Astrocyte (in vitro differentiated cells and primary cell): Measurements from ENCODE around the gene TNFSF8. TPM values are rescaled to one million over a fixed set of nuclear protein-coding genes. Genes with fewer than 3 reads are reported as not detected.
A peak's percentile ranks its signal among the peaks of the same experiment; 100 is the strongest.

ENCODE experiments used
- DNase-seq: peaks from one replicate; pipeline ENCODE4 v3.0.0-alpha.2; 2010; ENCODE audit warnings: low read depth
- FAIRE-seq: peaks from 2 replicates; lab custom pipeline; 2011; peaks lifted over from hg19 to GRCh38; lab: Jason Lieb, UNC
- H2AFZ ChIP-seq: 2 replicates; pipeline ENCODE4 v1.6.0; 2012; ENCODE audit warnings: low read depth, low read length, inconsistent platforms
- H3K27ac ChIP-seq: 2 replicates; pipeline ENCODE4 v1.5.1; 2011; ENCODE audit warnings: low read depth, low read length, inconsistent platforms
- H3K27me3 ChIP-seq: 2 replicates; pipeline ENCODE4 v1.6.0; 2011; ENCODE audit warnings: low read length, inconsistent platforms; ENCODE audit not compliant: insufficient read depth
- H3K36me3 ChIP-seq: 2 replicates; pipeline ENCODE4 v1.5.1; 2011; ENCODE audit warnings: low read length, inconsistent platforms; ENCODE audit not compliant: insufficient read depth
- H3K4me1 ChIP-seq: 2 replicates; pipeline ENCODE4 v1.5.1; 2011; ENCODE audit warnings: low read length, inconsistent platforms; ENCODE audit not compliant: insufficient read depth
- H3K4me2 ChIP-seq: 2 replicates; pipeline ENCODE4 v1.6.0; 2012; ENCODE audit warnings: low read length, inconsistent platforms
- H3K4me3 ChIP-seq: 2 replicates; pipeline ENCODE4 v1.5.1; 2011; ENCODE audit warnings: low read depth, mild to moderate bottlenecking, low read length, inconsistent platforms; ENCODE audit not compliant: insufficient read depth
- H3K79me2 ChIP-seq: 2 replicates; pipeline ENCODE4 v1.6.0; 2012; ENCODE audit warnings: mild to moderate bottlenecking, low read length, inconsistent platforms; ENCODE audit not compliant: insufficient read depth
- H3K9ac ChIP-seq: 2 replicates; pipeline ENCODE4 v1.6.0; 2012; ENCODE audit warnings: mild to moderate bottlenecking, low read length, inconsistent platforms
- H3K9me3 ChIP-seq: 2 replicates; pipeline ENCODE4 v1.5.1; 2012; ENCODE audit warnings: low read depth, mild to moderate bottlenecking, low read length, inconsistent platforms; ENCODE audit not compliant: insufficient read depth
- H4K20me1 ChIP-seq: 2 replicates; pipeline ENCODE4 v1.6.0; 2012; ENCODE audit warnings: low read length, inconsistent platforms; ENCODE audit not compliant: insufficient read depth
- H3K27ac Mint-ChIP-seq: one replicate; pipeline ENCODE4 v1.8.0; 2021; ENCODE audit warnings: mild to moderate bottlenecking, mixed read lengths; ENCODE audit not compliant: unreplicated experiment
- H3K27me3 Mint-ChIP-seq: one replicate; pipeline ENCODE4 v1.8.0; 2021; ENCODE audit warnings: low read depth, mixed read lengths; ENCODE audit not compliant: unreplicated experiment
- H3K36me3 Mint-ChIP-seq: one replicate; pipeline ENCODE4 v1.8.0; 2021; ENCODE audit warnings: low read depth, mixed read lengths; ENCODE audit not compliant: unreplicated experiment
- H3K4me1 Mint-ChIP-seq: one replicate; pipeline ENCODE4 v1.8.0; 2021; ENCODE audit warnings: low read depth, mixed read lengths; ENCODE audit not compliant: unreplicated experiment
- H3K4me3 Mint-ChIP-seq: one replicate; pipeline ENCODE4 v1.8.0; 2021; ENCODE audit warnings: mild to moderate bottlenecking, moderate library complexity, mixed read lengths; ENCODE audit not compliant: unreplicated experiment
- H3K9me3 Mint-ChIP-seq: one replicate; pipeline ENCODE4 v1.8.0; 2021; ENCODE audit warnings: mild to moderate bottlenecking, mixed read lengths; ENCODE audit not compliant: unreplicated experiment
- EZH2 ChIP-seq: IDR thresholded peaks from 2 replicates; pipeline ENCODE4 v1.6.1; 2012; ENCODE audit warnings: mild to moderate bottlenecking, low read length, inconsistent platforms; ENCODE audit not compliant: insufficient read depth
- total RNA-seq: library from RNA; stranded (reverse); gene quantifications from 2 replicates; pipeline ENCODE4 v1.2.1, GENCODE V29; 2021
- TF ChIP-seq, protein P1 (sequence below): IDR thresholded peaks from 2 replicates; pipeline ENCODE4 v1.5.1; 2011; ENCODE audit warnings: low read depth, mild to moderate bottlenecking, inconsistent platforms, low read length, moderate library complexity; ENCODE audit not compliant: insufficient read depth

Gene TNFSF8
- total RNA-seq, 1 donor from 2014 or later: not detected

DNA sequence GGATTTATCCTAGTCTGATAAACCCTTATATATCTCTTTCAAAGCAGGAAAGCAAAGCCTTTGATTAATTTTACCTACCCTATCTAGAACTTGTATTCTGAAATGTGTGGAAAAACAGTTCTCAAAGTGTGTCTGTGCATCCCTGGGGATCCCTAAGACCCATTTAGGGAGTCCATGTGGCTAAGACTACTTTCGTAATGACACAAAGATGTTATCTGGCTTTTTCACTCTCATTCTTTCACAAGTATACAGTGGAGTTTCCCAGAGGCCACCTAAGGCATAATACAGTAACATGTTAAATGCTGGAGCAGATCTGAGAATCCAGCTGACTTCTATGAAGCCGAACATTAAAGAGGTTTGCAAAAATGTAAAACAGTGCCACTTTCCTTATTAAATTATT is 70.2 kb downstream of the TNFSF8 start:
- Histone ChIP-seq H4K20me1 (no peaks in the 10 kb centered on the region), H3K4me3 (no peak overlapping the region), H3K9ac (no peak overlapping the region), H3K4me1 (no peaks in the 10 kb centered on the region), H3K9me3 (no peaks in the 10 kb centered on the region), H3K36me3 (no peaks in the 10 kb centered on the region), H3K4me2 (no peak overlapping the region), H3K27ac (no peak overlapping the region), H3K27me3 (no peaks in the 10 kb centered on the region), H3K79me2 (no peaks in the 10 kb centered on the region), H2AFZ (no peak overlapping the region)
- TF ChIP-seq, protein P1, sequence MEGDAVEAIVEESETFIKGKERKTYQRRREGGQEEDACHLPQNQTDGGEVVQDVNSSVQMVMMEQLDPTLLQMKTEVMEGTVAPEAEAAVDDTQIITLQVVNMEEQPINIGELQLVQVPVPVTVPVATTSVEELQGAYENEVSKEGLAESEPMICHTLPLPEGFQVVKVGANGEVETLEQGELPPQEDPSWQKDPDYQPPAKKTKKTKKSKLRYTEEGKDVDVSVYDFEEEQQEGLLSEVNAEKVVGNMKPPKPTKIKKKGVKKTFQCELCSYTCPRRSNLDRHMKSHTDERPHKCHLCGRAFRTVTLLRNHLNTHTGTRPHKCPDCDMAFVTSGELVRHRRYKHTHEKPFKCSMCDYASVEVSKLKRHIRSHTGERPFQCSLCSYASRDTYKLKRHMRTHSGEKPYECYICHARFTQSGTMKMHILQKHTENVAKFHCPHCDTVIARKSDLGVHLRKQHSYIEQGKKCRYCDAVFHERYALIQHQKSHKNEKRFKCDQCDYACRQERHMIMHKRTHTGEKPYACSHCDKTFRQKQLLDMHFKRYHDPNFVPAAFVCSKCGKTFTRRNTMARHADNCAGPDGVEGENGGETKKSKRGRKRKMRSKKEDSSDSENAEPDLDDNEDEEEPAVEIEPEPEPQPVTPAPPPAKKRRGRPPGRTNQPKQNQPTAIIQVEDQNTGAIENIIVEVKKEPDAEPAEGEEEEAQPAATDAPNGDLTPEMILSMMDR: no peak
- TF ChIP-seq EZH2: no peak
- Mint-ChIP-seq H3K4me1 (peaks cover 9% of the 10 kb centered on the region), H3K27me3 (peaks cover 2% of the 10 kb centered on the region), H3K4me3 (no peak overlapping the region), H3K36me3 (no peaks in the 10 kb centered on the region), H3K9me3 (no peaks in the 10 kb centered on the region), H3K27ac (no peak overlapping the region)
- DNase-seq: no peak
- FAIRE-seq: no peak

DNA sequence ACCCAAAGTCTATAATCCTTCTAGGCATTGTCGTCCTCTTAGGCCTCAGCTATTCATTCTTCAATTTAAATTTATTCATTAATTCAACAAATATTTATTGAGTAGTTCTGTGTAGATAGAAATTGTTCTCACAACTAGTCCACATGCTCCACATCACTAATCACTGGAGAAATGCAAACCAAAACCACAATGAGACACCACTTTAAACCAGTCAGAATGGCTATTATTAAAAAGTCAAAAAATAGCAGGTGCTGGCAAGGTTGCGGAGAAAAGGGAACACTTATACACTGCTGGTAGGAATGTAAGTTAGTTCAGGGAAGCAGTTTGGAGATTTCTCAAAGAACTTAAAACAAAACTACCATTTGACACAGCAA is 73.5 kb downstream of the TNFSF8 start:
- Histone ChIP-seq H2AFZ (no peak overlapping the region), H3K9ac (no peak overlapping the region), H3K27me3 (no peaks in the 10 kb centered on the region), H3K4me1 (no peaks in the 10 kb centered on the region), H4K20me1 (no peaks in the 10 kb centered on the region), H3K4me3 (no peak overlapping the region), H3K9me3 (no peaks in the 10 kb centered on the region), H3K27ac (peak overlapping the region; percentile 51), H3K36me3 (no peaks in the 10 kb centered on the region), H3K79me2 (no peaks in the 10 kb centered on the region), H3K4me2 (no peak overlapping the region)
- FAIRE-seq (no peak), DNase-seq (peak; percentile 79)
- Mint-ChIP-seq H3K27ac (peak overlapping the region; percentile 9), H3K4me1 (peaks cover 9% of the 10 kb centered on the region), H3K27me3 (peaks cover 2% of the 10 kb centered on the region), H3K36me3 (no peaks in the 10 kb centered on the region), H3K4me3 (no peak overlapping the region), H3K9me3 (no peaks in the 10 kb centered on the region)
- TF ChIP-seq, protein P1: no peak
- no peak for TF ChIP-seq EZH2

DNA sequence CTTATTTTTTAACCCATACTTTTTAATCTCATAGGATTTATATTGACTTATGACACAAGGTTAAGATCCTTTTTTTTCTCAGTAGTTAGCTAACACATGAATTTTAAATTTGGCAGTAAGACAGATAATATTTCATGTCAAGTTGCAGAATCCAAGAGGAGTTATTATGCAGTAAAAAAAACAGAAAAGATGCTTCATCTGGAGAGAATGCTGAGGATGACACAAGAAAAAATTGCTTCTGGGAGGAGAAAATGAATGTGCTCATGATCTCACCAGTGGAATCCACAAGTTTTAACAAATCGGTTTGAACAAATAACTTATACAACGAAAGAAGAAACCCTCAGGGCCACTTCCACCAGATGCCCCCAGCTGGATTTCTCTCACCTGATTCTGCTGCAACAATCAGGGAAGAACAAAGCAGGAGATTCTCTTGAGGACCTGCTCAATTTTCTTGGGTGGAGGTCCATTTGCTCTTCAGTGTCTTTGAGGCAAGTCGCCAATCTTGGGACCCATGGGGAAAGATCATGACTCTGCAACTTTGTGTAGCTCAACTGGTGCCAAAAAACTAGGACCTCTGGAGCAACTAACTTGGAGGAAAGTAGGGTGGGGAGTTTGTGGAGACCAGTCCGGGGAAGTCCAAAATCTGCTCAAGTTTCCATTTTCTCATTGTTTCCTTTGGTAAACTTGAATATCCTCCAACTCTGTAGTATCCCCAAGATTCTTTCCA is 74.0 kb downstream of the TNFSF8 start:
- DNase-seq: peak; percentile 91
- no peaks in the 10 kb centered on the region for H3K36me3 Mint-ChIP-seq
- H3K9me3 Mint-ChIP-seq: no peaks in the 10 kb centered on the region
- Histone ChIP-seq H3K36me3 (no peaks in the 10 kb centered on the region), H4K20me1 (no peaks in the 10 kb centered on the region), H3K4me2 (no peak overlapping the region), H3K4me3 (no peak overlapping the region), H3K27ac (peak overlapping the region; percentile 51), H3K4me1 (no peaks in the 10 kb centered on the region), H3K79me2 (no peaks in the 10 kb centered on the region), H3K9me3 (no peaks in the 10 kb centered on the region), H3K9ac (no peak overlapping the region), H2AFZ (no peak overlapping the region), H3K27me3 (no peaks in the 10 kb centered on the region)
- peaks cover 2% of the 10 kb centered on the region for H3K27me3 Mint-ChIP-seq
- peaks cover 11% of the 10 kb centered on the region for H3K4me1 Mint-ChIP-seq
- peak; percentile 66 for FAIRE-seq
- H3K4me3 Mint-ChIP-seq: no peak overlapping the region
- H3K27ac Mint-ChIP-seq: peak overlapping the region; percentile 9
- TF ChIP-seq, protein P1: no peak
- no peak for TF ChIP-seq EZH2
